Mesendoderm (in vitro differentiated cells): ENCODE measurements around the gene CETP.

ENCODE experiments used
- DNase-seq: peaks from one replicate; pipeline ENCODE4 v3.0.0; 2013
- H2AK5ac ChIP-seq: 2 replicates; pipeline ENCODE4 v1.6.1; 2013; ENCODE audit warnings: low read length, inconsistent platforms
- H2BK120ac ChIP-seq: 2 replicates; pipeline ENCODE4 v1.6.1; 2013; ENCODE audit warnings: low read depth, mild to moderate bottlenecking, low read length, moderate library complexity, mixed read lengths
- H2BK15ac ChIP-seq: replicated peaks from 2 replicates; pipeline ENCODE4 v1.6.1; 2013; ENCODE audit warnings: low read depth, mild to moderate bottlenecking, moderate library complexity
- H2BK5ac ChIP-seq: 2 replicates; pipeline ENCODE4 v1.6.1; 2013; ENCODE audit warnings: low read length, inconsistent platforms
- H3K18ac ChIP-seq: 2 replicates; pipeline ENCODE4 v1.6.1; 2013; ENCODE audit warnings: mild to moderate bottlenecking, low read length, mixed read lengths
- H3K23ac ChIP-seq: one replicate; pipeline ENCODE4 v1.6.1; 2013; ENCODE audit warnings: low read length
- H3K27ac ChIP-seq: 2 replicates; pipeline ENCODE4 v1.5.1; 2013; ENCODE audit warnings: low read depth, mild to moderate bottlenecking, inconsistent platforms, low read length, moderate library complexity
- H3K27me3 ChIP-seq: 2 replicates; pipeline ENCODE4 v1.6.1; 2013; ENCODE audit warnings: low read length, control low read depth, mild to moderate bottlenecking, inconsistent platforms; ENCODE audit not compliant: insufficient read depth, poor library complexity
- H3K36me3 ChIP-seq: 2 replicates; pipeline ENCODE4 v1.6.1; 2013; ENCODE audit warnings: low read length, inconsistent platforms; ENCODE audit not compliant: control insufficient read depth, insufficient read depth
- H3K4ac ChIP-seq: one replicate; pipeline ENCODE4 v1.6.1; 2013; ENCODE audit warnings: low read depth, mild to moderate bottlenecking, low read length, moderate library complexity
- H3K4me1 ChIP-seq: 2 replicates; pipeline ENCODE4 v1.6.1; 2013; ENCODE audit warnings: low read depth, low read length, inconsistent platforms; ENCODE audit not compliant: control insufficient read depth
- H3K4me2 ChIP-seq: 2 replicates; pipeline ENCODE4 v1.6.1; 2013; ENCODE audit warnings: low read length
- H3K4me3 ChIP-seq: 2 replicates; pipeline ENCODE4 v1.5.1; 2013; ENCODE audit warnings: mild to moderate bottlenecking, low read length
- H3K56ac ChIP-seq: one replicate; pipeline ENCODE4 v1.6.1; 2013; ENCODE audit warnings: low read length
- H3K79me1 ChIP-seq: 2 replicates; pipeline ENCODE4 v1.6.1; 2013; ENCODE audit warnings: low read length, inconsistent platforms
- H3K79me2 ChIP-seq: 2 replicates; pipeline ENCODE4 v1.6.1; 2013; ENCODE audit warnings: mild to moderate bottlenecking, low read length; ENCODE audit not compliant: control insufficient read depth, insufficient read depth
- H3K9ac ChIP-seq: 2 replicates; pipeline ENCODE4 v1.6.1; 2013; ENCODE audit warnings: low read length, inconsistent platforms
- H4K5ac ChIP-seq: one replicate; pipeline ENCODE4 v1.6.1; 2013; ENCODE audit warnings: low read length
- H4K8ac ChIP-seq: one replicate; pipeline ENCODE4 v1.6.1; 2013; ENCODE audit warnings: low read depth, mild to moderate bottlenecking, control low read depth, low read length, moderate library complexity
- WGBS: extraction: QIAGEN DNeasy Blood & Tissue Kit; methylation state at CpG from one replicate; pipeline ENCODE4 v1.1.7; 2013; ENCODE audit warnings: low lambda C conversion rate, missing lambda C conversion rate; ENCODE audit not compliant: insufficient coverage; ENCODE audit errors: extremely low coverage; 5-methylcytosine and 5-hydroxymethylcytosine counted together

CETP gene

GRCh38 chr16:56950051-56950450 is 11.7 kb upstream of the CETP start:
- Histone ChIP-seq H3K4ac (no peak overlapping the region), H2BK5ac (no peak overlapping the region), H4K5ac (no peak overlapping the region), H2AK5ac (no peak overlapping the region), H3K9ac (no peak overlapping the region), H3K27ac (no peak overlapping the region), H3K4me1 (no peaks in the 10 kb centered on the region), H3K36me3 (peaks cover 2% of the 10 kb centered on the region), H2BK15ac (no peak overlapping the region), H3K79me2 (no peaks in the 10 kb centered on the region), H3K4me3 (no peak overlapping the region), H3K4me2 (no peak overlapping the region), H3K27me3 (no peaks in the 10 kb centered on the region), H4K8ac (no peak overlapping the region), H3K79me1 (no peaks in the 10 kb centered on the region), H3K23ac (no peak overlapping the region), H3K18ac (no peak overlapping the region), H3K56ac (no peak overlapping the region), H2BK120ac (no peak overlapping the region)
- no CpG with 5 or more reads among the region's 4 CpGs for WGBS
- DNase-seq, result no peak

GRCh38 chr16:56950455-56950854 is 11.3 kb upstream of the CETP start:
- Histone ChIP-seq H4K5ac (no peak overlapping the region), H3K4me1 (no peaks in the 10 kb centered on the region), H3K27me3 (no peaks in the 10 kb centered on the region), H2BK15ac (no peak overlapping the region), H3K79me2 (no peaks in the 10 kb centered on the region), H3K4ac (no peak overlapping the region), H3K9ac (no peak overlapping the region), H3K4me3 (no peak overlapping the region), H3K36me3 (no peaks in the 10 kb centered on the region), H2AK5ac (no peak overlapping the region), H2BK120ac (no peak overlapping the region), H3K79me1 (no peaks in the 10 kb centered on the region), H3K27ac (no peak overlapping the region), H4K8ac (no peak overlapping the region), H2BK5ac (no peak overlapping the region), H3K56ac (no peak overlapping the region), H3K4me2 (no peak overlapping the region), H3K23ac (no peak overlapping the region), H3K18ac (no peak overlapping the region)
- WGBS, result no CpG with 5 or more reads among the region's 7 CpGs
- no peak for DNase-seq

GRCh38 chr16:56950881-56951771 is 10.6 kb upstream of the CETP start:
- Histone ChIP-seq H3K4ac (no peak overlapping the region), H3K4me3 (no peak overlapping the region), H3K56ac (no peak overlapping the region), H4K8ac (no peak overlapping the region), H3K27me3 (no peaks in the 10 kb centered on the region), H2AK5ac (no peak overlapping the region), H3K27ac (no peak overlapping the region), H2BK5ac (no peak overlapping the region), H3K79me1 (no peaks in the 10 kb centered on the region), H3K36me3 (no peaks in the 10 kb centered on the region), H2BK15ac (no peak overlapping the region), H3K4me1 (no peaks in the 10 kb centered on the region), H2BK120ac (no peak overlapping the region), H3K79me2 (no peaks in the 10 kb centered on the region), H3K9ac (no peak overlapping the region), H3K23ac (no peak overlapping the region), H4K5ac (no peak overlapping the region), H3K4me2 (no peak overlapping the region), H3K18ac (no peak overlapping the region)
- DNase-seq, result peak; percentile 79
- WGBS, result no CpG with 5 or more reads among the region's 15 CpGs

GRCh38 chr16:56953006-56953405 is 8.7 kb upstream of the CETP start:
- no peak overlapping the region for H3K56ac ChIP-seq
- no peak overlapping the region for H3K27ac ChIP-seq
- no peaks in the 10 kb centered on the region for H3K79me2 ChIP-seq
- no peaks in the 10 kb centered on the region for H3K27me3 ChIP-seq
- H3K4me3 ChIP-seq, result no peak overlapping the region
- no peak for DNase-seq
- no peak overlapping the region for H3K18ac ChIP-seq
- H2BK15ac ChIP-seq, result no peak overlapping the region
- no peaks in the 10 kb centered on the region for H3K4me1 ChIP-seq
- no peak overlapping the region for H4K8ac ChIP-seq
- H2BK5ac ChIP-seq, result no peak overlapping the region
- H3K23ac ChIP-seq, result no peak overlapping the region
- H3K79me1 ChIP-seq, result no peaks in the 10 kb centered on the region
- H3K9ac ChIP-seq, result no peak overlapping the region
- H2AK5ac ChIP-seq, result no peak overlapping the region
- no peak overlapping the region for H3K4me2 ChIP-seq
- H2BK120ac ChIP-seq, result no peak overlapping the region
- H4K5ac ChIP-seq, result no peak overlapping the region
- no peak overlapping the region for H3K4ac ChIP-seq
- no CpG with 5 or more reads among the region's 6 CpGs for WGBS
- no peaks in the 10 kb centered on the region for H3K36me3 ChIP-seq

GRCh38 chr16:56956076-56956475 is 5.7 kb upstream of the CETP start:
- no CpG with 5 or more reads among the region's 4 CpGs for WGBS
- Histone ChIP-seq H3K79me1 (no peaks in the 10 kb centered on the region), H3K23ac (no peak overlapping the region), H2AK5ac (no peak overlapping the region), H3K27ac (no peak overlapping the region), H3K27me3 (no peaks in the 10 kb centered on the region), H3K56ac (no peak overlapping the region), H4K5ac (no peak overlapping the region), H3K36me3 (no peaks in the 10 kb centered on the region), H3K79me2 (no peaks in the 10 kb centered on the region), H2BK120ac (no peak overlapping the region), H4K8ac (no peak overlapping the region), H3K4me2 (no peak overlapping the region), H3K4me3 (no peak overlapping the region), H3K18ac (no peak overlapping the region), H3K4me1 (no peaks in the 10 kb centered on the region), H3K9ac (no peak overlapping the region), H2BK15ac (no peak overlapping the region), H2BK5ac (no peak overlapping the region), H3K4ac (no peak overlapping the region)
- no peak for DNase-seq

- Histone ChIP-seq H3K9ac (no peak overlapping the region), H4K5ac (no peak overlapping the region), H3K56ac (no peak overlapping the region), H2BK5ac (no peak overlapping the region), H3K27me3 (no peaks in the 10 kb centered on the region), H4K8ac (no peak overlapping the region), H3K4ac (no peak overlapping the region), H3K23ac (no peak overlapping the region), H3K4me3 (no peak overlapping the region), H3K79me2 (no peaks in the 10 kb centered on the region), H3K4me1 (no peaks in the 10 kb centered on the region), H2AK5ac (no peak overlapping the region), H3K79me1 (no peaks in the 10 kb centered on the region), H3K4me2 (no peak overlapping the region), H3K27ac (no peak overlapping the region), H2BK15ac (no peak overlapping the region), H2BK120ac (no peak overlapping the region), H3K36me3 (no peaks in the 10 kb centered on the region), H3K18ac (no peak overlapping the region)
- DNase-seq, result no peak
- WGBS, result no CpG with 5 or more reads among the region's 4 CpGs
Observed at GRCh38 chr16:56956756-56957155, 5.0 kb upstream of the CETP start.
